ENCODE measurements around the gene ROBO1. TPM values are rescaled to one million over a fixed set of nuclear protein-coding genes. Genes with fewer than 3 reads are reported as not detected.

ROBO1 gene
- polyA plus RNA-seq, 1 experiment = 33.9 TPM

DNA sequence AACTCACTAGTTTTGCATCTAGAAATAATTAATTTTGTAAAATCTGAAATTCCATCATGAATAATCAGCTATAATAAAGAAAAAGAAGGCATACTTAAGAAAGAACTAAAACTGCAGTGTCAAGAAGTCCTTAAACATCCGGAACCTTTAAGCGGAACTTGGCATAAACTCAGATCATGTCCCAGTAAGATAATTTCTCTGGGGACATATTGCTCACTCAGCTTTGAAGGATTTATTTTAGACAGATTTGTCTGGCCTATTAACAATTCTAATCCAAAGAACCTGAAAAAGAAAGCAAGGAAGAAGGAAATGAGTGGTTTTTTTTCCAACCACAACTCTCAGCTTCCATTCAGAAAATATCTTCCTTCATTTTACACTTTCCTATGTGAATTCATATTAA, 850.3 kb downstream of the ROBO1 start:
- no peak overlapping the region for H3K4me3 ChIP-seq (ENCODE audit: low read depth, low read length)
- ChIA-PET CTCF (no interaction called here), POLR2A (no interaction called here)
- no peak for DNase-seq (ENCODE audit: low read depth)
- no peaks in the 10 kb centered on the region for H3K27me3 ChIP-seq (ENCODE audit: control insufficient read depth, insufficient read depth, low read length)
- H3K36me3 ChIP-seq (ENCODE audit: control insufficient read depth, insufficient read depth, low read length) = no peaks in the 10 kb centered on the region
- TF ChIP-seq, protein P1, sequence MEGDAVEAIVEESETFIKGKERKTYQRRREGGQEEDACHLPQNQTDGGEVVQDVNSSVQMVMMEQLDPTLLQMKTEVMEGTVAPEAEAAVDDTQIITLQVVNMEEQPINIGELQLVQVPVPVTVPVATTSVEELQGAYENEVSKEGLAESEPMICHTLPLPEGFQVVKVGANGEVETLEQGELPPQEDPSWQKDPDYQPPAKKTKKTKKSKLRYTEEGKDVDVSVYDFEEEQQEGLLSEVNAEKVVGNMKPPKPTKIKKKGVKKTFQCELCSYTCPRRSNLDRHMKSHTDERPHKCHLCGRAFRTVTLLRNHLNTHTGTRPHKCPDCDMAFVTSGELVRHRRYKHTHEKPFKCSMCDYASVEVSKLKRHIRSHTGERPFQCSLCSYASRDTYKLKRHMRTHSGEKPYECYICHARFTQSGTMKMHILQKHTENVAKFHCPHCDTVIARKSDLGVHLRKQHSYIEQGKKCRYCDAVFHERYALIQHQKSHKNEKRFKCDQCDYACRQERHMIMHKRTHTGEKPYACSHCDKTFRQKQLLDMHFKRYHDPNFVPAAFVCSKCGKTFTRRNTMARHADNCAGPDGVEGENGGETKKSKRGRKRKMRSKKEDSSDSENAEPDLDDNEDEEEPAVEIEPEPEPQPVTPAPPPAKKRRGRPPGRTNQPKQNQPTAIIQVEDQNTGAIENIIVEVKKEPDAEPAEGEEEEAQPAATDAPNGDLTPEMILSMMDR (IDR thresholded peaks at IDR 0.05; ENCODE audit: insufficient read depth, low read depth, low read length) = no peak

DNA sequence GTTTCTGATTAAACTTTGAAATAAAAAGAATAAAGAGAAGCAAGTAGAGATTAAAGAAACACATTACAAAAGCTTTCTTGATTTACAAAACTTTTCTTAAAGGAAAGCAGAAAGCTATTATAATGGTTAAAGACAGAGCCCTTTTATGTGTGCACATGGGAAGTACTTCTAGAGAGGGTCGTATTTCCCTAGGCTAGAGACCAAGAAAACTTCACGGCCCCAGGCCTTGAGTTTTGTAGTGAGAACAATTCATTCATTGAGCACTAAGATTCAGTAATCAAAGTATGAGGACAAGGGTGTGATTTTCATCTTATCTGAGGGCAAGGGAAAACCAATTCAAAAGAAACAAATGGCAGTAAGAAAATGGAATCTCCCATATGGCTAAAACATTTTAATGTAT, 854.1 kb downstream of the ROBO1 start:
- POLR2A ChIA-PET = no interaction called here
- H3K27me3 ChIP-seq (ENCODE audit: control insufficient read depth, insufficient read depth, low read length) = no peaks in the 10 kb centered on the region
- no peaks in the 10 kb centered on the region for H3K36me3 ChIP-seq (ENCODE audit: control insufficient read depth, insufficient read depth, low read length)
- TF ChIP-seq, protein P1 (IDR thresholded peaks at IDR 0.05; ENCODE audit: insufficient read depth, low read depth, low read length) = no peak
- DNase-seq (ENCODE audit: low read depth) = no peak
- no peak overlapping the region for H3K4me3 ChIP-seq (ENCODE audit: low read depth, low read length)
- CTCF ChIA-PET = no interaction called here

DNA sequence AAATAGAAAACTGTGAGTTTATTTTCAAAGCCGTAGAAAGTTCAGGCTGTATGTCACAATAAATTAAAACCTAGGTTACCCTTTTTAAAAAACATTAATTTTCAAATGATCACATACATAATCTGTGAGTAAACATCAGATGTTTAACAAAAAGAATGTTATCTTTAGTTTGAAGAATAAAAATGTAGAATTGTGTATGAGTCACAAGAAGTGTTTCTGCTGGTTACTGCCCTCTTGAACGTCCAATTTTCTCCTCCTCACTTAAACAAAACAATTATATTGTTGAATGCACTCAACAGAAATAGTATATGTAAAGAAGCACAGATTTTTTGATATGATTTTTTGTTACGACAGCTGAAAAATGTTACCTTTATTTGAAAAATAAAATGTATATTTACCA, 855.1 kb downstream of the ROBO1 start:
- no peak for DNase-seq (ENCODE audit: low read depth)
- no peaks in the 10 kb centered on the region for H3K36me3 ChIP-seq (ENCODE audit: control insufficient read depth, insufficient read depth, low read length)
- POLR2A ChIA-PET = no interaction called here
- TF ChIP-seq, protein P1 (IDR thresholded peaks at IDR 0.05; ENCODE audit: insufficient read depth, low read depth, low read length) = no peak
- CTCF ChIA-PET = interaction anchor here (1.5 kb wide), 1 partner anchor 25 kb away, joined by 4 read pairs; no protein-coding TSS in a partner anchor
- no peak overlapping the region for H3K4me3 ChIP-seq (ENCODE audit: low read depth, low read length)
- H3K27me3 ChIP-seq (ENCODE audit: control insufficient read depth, insufficient read depth, low read length) = no peaks in the 10 kb centered on the region

DNA sequence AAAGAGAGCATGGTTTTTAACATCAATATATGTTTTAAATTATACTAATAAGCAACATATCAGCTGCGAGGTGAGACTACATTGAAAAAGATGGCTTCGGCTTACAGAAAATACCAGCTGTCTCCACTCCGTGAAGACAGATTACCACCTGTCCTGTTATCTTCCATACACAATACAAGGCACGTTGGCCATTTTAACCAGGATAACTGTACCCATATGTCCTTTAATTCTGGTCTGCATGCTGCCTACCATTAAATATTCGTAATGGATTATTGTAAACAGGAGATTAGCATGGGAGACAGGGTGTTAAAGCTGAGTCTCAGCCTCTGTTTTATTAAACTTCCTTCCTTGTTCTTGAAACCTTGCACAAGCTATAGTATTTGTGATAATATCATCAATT, 855.5 kb downstream of the ROBO1 start:
- no peak for DNase-seq (ENCODE audit: low read depth)
- TF ChIP-seq, protein P1 (IDR thresholded peaks at IDR 0.05; ENCODE audit: insufficient read depth, low read depth, low read length) = no peak
- H3K4me3 ChIP-seq (ENCODE audit: low read depth, low read length) = no peak overlapping the region
- H3K27me3 ChIP-seq (ENCODE audit: control insufficient read depth, insufficient read depth, low read length) = no peaks in the 10 kb centered on the region
- POLR2A ChIA-PET = no interaction called here
- no peaks in the 10 kb centered on the region for H3K36me3 ChIP-seq (ENCODE audit: control insufficient read depth, insufficient read depth, low read length)
- CTCF ChIA-PET = interaction anchor here (1.5 kb wide), 1 partner anchor 25 kb away, joined by 4 read pairs; no protein-coding TSS in a partner anchor

DNA sequence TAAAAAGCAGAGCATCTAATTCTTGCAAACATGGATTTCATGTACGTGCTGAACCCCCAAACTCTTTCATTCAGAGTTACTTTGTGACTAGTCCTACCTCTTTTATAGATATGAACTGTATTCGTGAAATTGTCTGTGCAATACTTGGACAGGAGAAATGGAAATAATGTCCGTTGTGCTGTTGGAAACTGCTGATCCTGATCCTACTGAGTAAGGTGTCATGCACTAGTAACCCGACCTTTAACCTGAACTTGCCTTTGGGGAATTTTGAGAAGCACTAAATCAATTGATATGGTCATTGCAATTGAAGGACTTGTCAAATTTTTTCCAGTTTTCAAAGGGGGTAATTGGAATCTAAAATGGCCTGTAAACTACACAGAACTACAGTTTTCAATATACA, 856.4 kb downstream of the ROBO1 start:
- TF ChIP-seq, protein P1 (IDR thresholded peaks at IDR 0.05; ENCODE audit: insufficient read depth, low read depth, low read length) = no peak
- H3K4me3 ChIP-seq (ENCODE audit: low read depth, low read length) = no peak overlapping the region
- no peaks in the 10 kb centered on the region for H3K27me3 ChIP-seq (ENCODE audit: control insufficient read depth, insufficient read depth, low read length)
- ChIA-PET CTCF (interaction anchor here (1.5 kb wide), 1 partner anchor 26 kb away, joined by 4 read pairs; no protein-coding TSS in a partner anchor), POLR2A (no interaction called here)
- H3K36me3 ChIP-seq (ENCODE audit: control insufficient read depth, insufficient read depth, low read length) = no peaks in the 10 kb centered on the region
- DNase-seq (ENCODE audit: low read depth) = no peak

All from BJ (cell line).